Measurements from ENCODE around the gene UBE2D3.

- TF ChIP-seq CTCF (IDR thresholded peaks at IDR 0.05) (no peak), POLR2A (IDR thresholded peaks at IDR 0.05) (no peak)
Measured at GRCh38 chr4:102772738-102773340, 54.5 kb downstream of the UBE2D3 start.

All from vagina (tissue), 2 donors.